ENCODE measurements around the gene AP2A1. TPM values are rescaled to one million over a fixed set of nuclear protein-coding genes. Genes with fewer than 3 reads are reported as not detected.

The AP2A1 gene
- total RNA-seq, 2 experiments from 2014 or later = 90.3 to 91.8 TPM

- CTCF ChIA-PET = interaction anchor here (0.9 kb wide), 1 partner anchor 22 kb away, joined by 3 read pairs; no protein-coding TSS in a partner anchor
- POLR2A ChIA-PET = interaction anchor here (1.1 kb wide), 1 partner anchor 21 kb away, joined by 5 read pairs; no protein-coding TSS in a partner anchor
Observed at GRCh38 chr19:49847731-49848696, 81.2 kb downstream of the AP2A1 start.

GRCh38 chr19:49848938-49849337 lies 82.1 kb downstream of the AP2A1 start:
- ChIA-PET CTCF (no interaction called here), POLR2A (interaction anchor here (1.1 kb wide), 1 partner anchor 20 kb away, joined by 5 read pairs; no protein-coding TSS in a partner anchor)

- ChIA-PET POLR2A (interaction anchor here (1.1 to 1.6 kb wide), 2 partner anchors 14 to 17 kb away, joined by 4 to 5 read pairs; no protein-coding TSS in a partner anchor), CTCF (interaction anchor here (1.1 to 1.5 kb wide), 3 partner anchors 80 to 347 kb away, joined by 3 read pairs; partner anchors contain the start of genes ATF5 and NUP62)
Observed at GRCh38 chr19:49849433-49850220, 82.8 kb downstream of the AP2A1 start.

- CTCF ChIA-PET = interaction anchor here (1.0 to 1.5 kb wide), 6 partner anchors 13 to 347 kb away, joined by 3 to 4 read pairs (median 3); partner anchors contain the start of genes ATF5 and NUP62
Observed at GRCh38 chr19:49850221-49850486, 83.4 kb downstream of the AP2A1 start.

GRCh38 chr19:49850487-49851342 lies 83.9 kb downstream of the AP2A1 start, which contains the start of gene PTOV1:
Gene PTOV1 (plus strand): TSS chr19:49851159.
- CTCF ChIA-PET = interaction anchor here (1.0 to 1.5 kb wide), 7 partner anchors 13 to 348 kb away, joined by 3 to 4 read pairs (median 3); partner anchors contain the start of genes ATF5 and NUP62
- POLR2A ChIA-PET = interaction anchor here (0.6 to 1.8 kb wide), 6 partner anchors 13 to 79 kb away, joined by 3 to 13 read pairs (median 4); partner anchors contain the start of gene PNKP

More at GRCh38 chr19:49850221-49850486, 83.4 kb downstream of the AP2A1 start:
- POLR2A ChIA-PET = interaction anchor here (0.8 to 1.8 kb wide), 4 partner anchors 14 to 80 kb away, joined by 3 to 9 read pairs (median 4); partner anchors contain the start of gene PNKP

- ChIA-PET POLR2A (interaction anchor here (0.8 to 2.4 kb wide), 4 partner anchors 12 to 18 kb away, joined by 3 to 10 read pairs (median 6); partner anchors contain the start of gene PNKP), CTCF (interaction anchor here (0.6 to 1.0 kb wide), 2 partner anchors 17 to 131 kb away, joined by 3 read pairs; no protein-coding TSS in a partner anchor)
Observed at GRCh38 chr19:49851456-49852259, 84.9 kb downstream of the AP2A1 start.

GRCh38 chr19:49852631-49853126 lies 85.9 kb downstream of the AP2A1 start:
- ChIA-PET POLR2A (interaction anchor here (0.7 to 2.4 kb wide), 3 partner anchors 11 to 250 kb away, joined by 3 to 10 read pairs (median 4); no protein-coding TSS in a partner anchor), CTCF (interaction anchor here (0.6 to 0.7 kb wide), 4 partner anchors 17 to 743 kb away, joined by 3 to 4 read pairs (median 4); no protein-coding TSS in a partner anchor)

GRCh38 chr19:49853852-49854377 lies 87.1 kb downstream of the AP2A1 start:
- CTCF ChIA-PET = interaction anchor here (0.7 kb wide), 1 partner anchor 68 kb away, joined by 5 read pairs; no protein-coding TSS in a partner anchor
- POLR2A ChIA-PET = interaction anchor here (0.6 to 2.4 kb wide), 5 partner anchors 10 to 655 kb away, joined by 3 to 10 read pairs (median 3); no protein-coding TSS in a partner anchor

GRCh38 chr19:49854378-49855263 lies 87.8 kb downstream of the AP2A1 start:
- ChIA-PET CTCF (no interaction called here), POLR2A (interaction anchor here (0.7 to 2.4 kb wide), 3 partner anchors 9 to 15 kb away, joined by 3 to 10 read pairs (median 3); no protein-coding TSS in a partner anchor)

- ChIA-PET POLR2A (no interaction called here), CTCF (no interaction called here)
Observed at GRCh38 chr19:49855277-49855675, 88.5 kb downstream of the AP2A1 start.

- ChIA-PET CTCF (no interaction called here), POLR2A (no interaction called here)
Observed at GRCh38 chr19:49855676-49856573, 89.1 kb downstream of the AP2A1 start.

- CTCF ChIA-PET = no interaction called here
Observed at GRCh38 chr19:49856574-49857021, 89.8 kb downstream of the AP2A1 start.

More at GRCh38 chr19:49856574-49857021, 89.8 kb downstream of the AP2A1 start:
- POLR2A ChIA-PET = no interaction called here

Data from activated CD8-positive, alpha-beta memory T cell treated with anti-CD3 and anti-CD28 coated beads for 36 hours (primary cell).